Thymus (tissue), 11 donors: Measurements from ENCODE around the gene KAT2B. TPM values are rescaled to one million over a fixed set of nuclear protein-coding genes. Genes with fewer than 3 reads are reported as not detected.

Source experiments
- DNase-seq, 9 donors: peaks; one replicate each; pipeline ENCODE4 v3.0.0-alpha.2; 2013; ENCODE audit warnings: low spot score in 9 of 9, low read depth in 6 of 9, missing footprints in 1 of 9
- H3K27ac ChIP-seq, 2 donors: one replicate each; pipeline ENCODE4 v1.5.1; 2013; ENCODE audit warnings: control low read depth in 1 of 2, low read depth in 1 of 2, low read length in 1 of 2, mild to moderate bottlenecking in 1 of 2, moderate library complexity in 1 of 2
- H3K27me3 ChIP-seq, 2 donors: one replicate each; pipeline ENCODE4 v1.5.1; 2013; ENCODE audit warnings: low read length in 1 of 2; ENCODE audit not compliant: control insufficient read depth in 2 of 2, insufficient read depth in 1 of 2
- H3K36me3 ChIP-seq, 2 donors: one replicate each; pipeline ENCODE4 v1.5.1; 2013; ENCODE audit warnings: low read length in 1 of 2, mild to moderate bottlenecking in 1 of 2, moderate library complexity in 1 of 2; ENCODE audit not compliant: control insufficient read depth in 2 of 2, insufficient read depth in 2 of 2
- H3K4me1 ChIP-seq, 2 donors: one replicate each; pipeline ENCODE4 v1.5.1; 2013; ENCODE audit warnings: low read length in 2 of 2; ENCODE audit not compliant: control insufficient read depth in 2 of 2, insufficient read depth in 2 of 2
- H3K4me3 ChIP-seq, 2 donors: one replicate each; pipeline ENCODE4 v1.5.1; 2013; ENCODE audit warnings: low read length in 2 of 2, control low read depth in 1 of 2, mild to moderate bottlenecking in 1 of 2
- H3K9me3 ChIP-seq, 2 donors: one replicate each; pipeline ENCODE4 v1.5.1; 2013; ENCODE audit warnings: low read length in 1 of 2, mild to moderate bottlenecking in 1 of 2; ENCODE audit not compliant: control insufficient read depth in 2 of 2, insufficient read depth in 1 of 2
- WGBS: extraction: QIAGEN DNeasy Blood & Tissue Kit; methylation state at CpG from one replicate; pipeline ENCODE4 v1.1.7; 2013; 5-methylcytosine and 5-hydroxymethylcytosine counted together
- polyA plus RNA-seq: library from polyadenylated mRNA; stranded (reverse); fragments of 200-250 nt; gene quantifications from one replicate; pipeline ENCODE4 v1.2.3, GENCODE V29; 2013
- total RNA-seq: library from RNA; stranded (reverse); fragments of 120-200 nt; gene quantifications from one replicate; pipeline ENCODE4 v1.2.4, GENCODE V29; 2013
- donor health status: healthy.

Gene KAT2B
- total and polyA plus RNA-seq, 2 donors, result 17.2 to 38.4 TPM

DNA sequence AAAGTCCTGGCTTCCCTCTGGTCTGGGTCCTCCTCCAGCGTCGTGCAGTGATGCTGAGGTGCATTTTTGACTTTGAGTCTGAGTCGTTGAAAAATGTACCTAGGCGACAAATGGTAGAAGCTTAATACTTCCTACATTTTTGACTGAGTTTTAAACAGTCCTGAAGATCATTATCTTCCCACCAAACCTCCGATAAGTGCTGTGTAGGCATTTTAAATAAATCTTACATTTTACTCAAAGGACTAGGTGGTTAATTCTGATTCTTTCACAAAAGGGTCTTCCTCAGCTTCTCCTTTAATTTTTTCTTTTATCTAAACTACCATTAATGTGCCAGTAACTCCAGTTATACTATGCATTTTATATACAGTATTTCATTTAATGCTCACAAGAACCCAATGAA lies 70.6 kb downstream of the KAT2B start:
- WGBS, result 98% methylated on average over 5 of the region's 5 CpGs
- H3K4me1 ChIP-seq, result no peaks in the 10 kb centered on the region
- H3K4me3 ChIP-seq, result no peak overlapping the region
- H3K27ac ChIP-seq, result no peak overlapping the region
- no peak for DNase-seq
- H3K36me3 ChIP-seq, result peaks cover 28 to 38% of the 10 kb centered on the region in 2 donors
- H3K9me3 ChIP-seq, result no peaks in the 10 kb centered on the region
- H3K27me3 ChIP-seq, result no peaks in the 10 kb centered on the region

DNA sequence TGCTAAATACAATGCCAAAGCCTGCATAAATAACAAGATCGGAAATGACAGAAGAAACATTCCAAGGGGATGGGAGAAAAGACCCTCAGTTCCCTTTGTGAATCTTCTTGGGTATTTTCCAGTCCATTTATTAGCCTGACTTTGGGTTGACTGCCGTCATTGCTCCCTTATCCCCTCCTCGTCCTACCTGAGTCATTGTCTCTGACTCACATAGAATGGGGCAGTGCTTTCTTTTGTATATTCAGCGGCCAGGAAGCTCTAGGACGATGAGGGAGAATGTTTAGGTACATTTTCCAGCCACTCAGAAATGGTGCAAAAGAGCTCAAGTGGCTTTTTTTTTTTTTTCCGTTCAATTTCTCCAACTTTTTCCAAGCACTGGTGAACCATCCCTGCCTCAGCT lies 71.6 kb downstream of the KAT2B start:
- WGBS, result 97% methylated on average over 6 of the region's 6 CpGs
- no peaks in the 10 kb centered on the region for H3K27me3 ChIP-seq
- H3K4me3 ChIP-seq, result no peak overlapping the region
- no peak for DNase-seq
- no peaks in the 10 kb centered on the region for H3K9me3 ChIP-seq
- no peaks in the 10 kb centered on the region for H3K4me1 ChIP-seq
- H3K36me3 ChIP-seq, result peaks cover 35 to 48% of the 10 kb centered on the region in 2 donors
- no peak overlapping the region for H3K27ac ChIP-seq

DNA sequence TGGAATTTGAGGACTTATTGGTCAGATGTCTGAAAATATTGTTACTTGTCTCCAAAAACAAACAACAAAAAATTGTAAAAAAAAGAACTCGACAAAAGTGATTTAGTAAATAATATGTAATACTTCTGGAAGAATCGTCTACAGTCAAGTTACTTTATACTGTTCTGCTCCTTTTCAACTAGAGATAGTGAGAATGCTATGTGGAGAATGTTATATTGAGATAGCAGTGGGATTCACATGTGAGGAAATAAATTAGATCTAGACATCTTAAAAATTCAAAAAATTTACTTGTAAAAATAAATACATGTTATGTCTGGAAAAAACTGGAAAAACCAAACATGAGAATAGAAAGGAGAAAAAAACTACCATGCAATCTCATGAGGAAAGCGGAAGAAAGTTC lies 80.8 kb downstream of the KAT2B start:
- Histone ChIP-seq H3K36me3 (peaks cover 37 to 58% of the 10 kb centered on the region in 2 donors), H3K9me3 (no peaks in the 10 kb centered on the region), H3K27me3 (no peaks in the 10 kb centered on the region), H3K4me1 (no peaks in the 10 kb centered on the region), H3K4me3 (no peak overlapping the region), H3K27ac (no peak overlapping the region)
- no peak for DNase-seq
- WGBS, result 99% methylated on average over 3 of the region's 3 CpGs

GRCh38 chr3:20123131-20123652 lies 82.9 kb downstream of the KAT2B start:
- Histone ChIP-seq H3K27ac (no peak overlapping the region), H3K9me3 (no peaks in the 10 kb centered on the region), H3K4me3 (no peak overlapping the region), H3K36me3 (peaks cover 39 to 62% of the 10 kb centered on the region in 2 donors), H3K4me1 (no peaks in the 10 kb centered on the region), H3K27me3 (no peaks in the 10 kb centered on the region)
- WGBS, result 97% methylated on average over 2 of the region's 2 CpGs
- no peak for DNase-seq

DNA sequence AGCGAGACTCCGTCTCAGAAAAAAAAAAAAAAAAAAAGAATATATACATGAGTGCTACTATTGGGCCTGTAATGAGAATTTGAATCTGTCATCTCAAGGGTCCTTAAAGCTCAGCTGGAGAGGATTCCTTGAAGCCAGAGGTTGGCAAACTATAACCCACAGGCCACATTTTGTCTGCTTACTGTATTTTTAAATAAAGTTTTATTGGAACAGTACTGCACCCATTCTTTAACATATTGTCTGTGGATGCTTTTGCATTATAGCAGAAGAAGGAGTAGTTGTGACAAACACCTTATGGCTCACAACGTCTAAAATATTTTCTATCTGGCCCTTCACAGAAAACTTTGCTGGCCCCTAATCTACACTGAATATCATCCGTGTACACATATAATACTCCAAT lies 85.0 kb downstream of the KAT2B start:
- Histone ChIP-seq H3K4me3 (no peak overlapping the region), H3K27ac (no peak overlapping the region), H3K27me3 (no peaks in the 10 kb centered on the region), H3K36me3 (peaks cover 38 to 64% of the 10 kb centered on the region in 2 donors), H3K4me1 (no peaks in the 10 kb centered on the region), H3K9me3 (no peaks in the 10 kb centered on the region)
- DNase-seq, result no peak
- 97% methylated on average over 4 of the region's 4 CpGs for WGBS

DNA sequence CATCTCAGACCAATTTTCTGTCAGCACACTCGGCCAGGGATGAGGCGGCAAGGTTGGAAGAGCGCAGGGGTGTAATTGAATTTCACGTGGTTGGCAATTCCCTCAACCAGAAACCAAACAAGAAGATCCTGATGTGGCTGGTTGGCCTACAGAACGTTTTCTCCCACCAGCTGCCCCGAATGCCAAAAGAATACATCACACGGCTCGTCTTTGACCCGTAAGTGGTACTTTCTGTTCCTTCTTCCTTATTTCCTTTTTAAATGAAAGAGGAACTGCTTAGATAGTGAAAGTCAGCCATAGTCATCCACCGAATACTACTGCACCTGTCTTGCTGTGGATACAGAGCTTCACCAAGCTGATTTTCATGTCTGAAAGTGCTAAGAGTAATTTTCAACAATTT lies 85.7 kb downstream of the KAT2B start:
- H3K4me1 ChIP-seq, result no peaks in the 10 kb centered on the region
- DNase-seq, result peak in 2 of 9 donors; percentile 8 to 26
- no peak overlapping the region for H3K27ac ChIP-seq
- no peaks in the 10 kb centered on the region for H3K27me3 ChIP-seq
- peaks cover 37 to 59% of the 10 kb centered on the region in 2 donors for H3K36me3 ChIP-seq
- H3K9me3 ChIP-seq, result no peaks in the 10 kb centered on the region
- H3K4me3 ChIP-seq, result no peak overlapping the region
- 53% methylated on average over 10 of the region's 10 CpGs for WGBS

GRCh38 chr3:20128358-20128757 lies 88.1 kb downstream of the KAT2B start:
- 100% methylated on average over 2 of the region's 2 CpGs for WGBS
- Histone ChIP-seq H3K4me1 (no peaks in the 10 kb centered on the region), H3K27me3 (no peaks in the 10 kb centered on the region), H3K4me3 (no peak overlapping the region), H3K27ac (no peak overlapping the region), H3K9me3 (no peaks in the 10 kb centered on the region), H3K36me3 (peaks cover 35 to 54% of the 10 kb centered on the region in 2 donors)
- DNase-seq, result no peak

- Histone ChIP-seq H3K27me3 (no peaks in the 10 kb centered on the region), H3K27ac (no peak overlapping the region), H3K4me3 (no peak overlapping the region), H3K4me1 (no peaks in the 10 kb centered on the region), H3K9me3 (no peaks in the 10 kb centered on the region), H3K36me3 (peaks cover 34 to 43% of the 10 kb centered on the region in 2 donors)
- WGBS, result 94% methylated on average over 7 of the region's 7 CpGs
- no peak for DNase-seq
Observed at GRCh38 chr3:20130106-20130505, 89.9 kb downstream of the KAT2B start.

- Histone ChIP-seq H3K27ac (no peak overlapping the region), H3K9me3 (no peaks in the 10 kb centered on the region), H3K4me1 (no peaks in the 10 kb centered on the region), H3K36me3 (peaks cover 22% of the 10 kb centered on the region in 2 donors), H3K4me3 (no peak overlapping the region), H3K27me3 (no peaks in the 10 kb centered on the region)
- DNase-seq, result no peak
- 99% methylated on average over 1 of the region's 1 CpG for WGBS
Observed at GRCh38 chr3:20136231-20136630, 96.0 kb downstream of the KAT2B start.

DNA sequence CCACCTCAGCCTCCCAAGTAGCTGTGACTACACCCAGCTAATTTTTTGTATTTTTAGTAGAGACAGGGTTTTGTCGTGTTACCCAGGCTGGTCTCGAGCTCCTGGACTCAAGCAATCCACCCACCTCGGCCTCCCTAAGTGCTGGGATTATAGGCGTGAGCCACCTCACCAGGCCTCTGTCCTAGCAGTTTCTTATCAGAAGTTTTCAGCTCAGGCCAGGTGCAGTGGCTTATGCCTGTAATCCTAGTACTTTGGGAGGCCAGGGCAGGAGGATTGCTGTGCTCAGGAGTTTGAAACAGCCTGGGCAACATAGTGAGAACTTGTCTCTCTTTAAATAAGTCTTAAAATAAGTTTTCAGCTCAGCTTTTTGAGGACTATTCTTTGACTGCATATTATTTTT lies 97.4 kb downstream of the KAT2B start:
- 98% methylated on average over 4 of the region's 4 CpGs for WGBS

More for the DNA sequence above, 97.4 kb downstream of the KAT2B start:
- Histone ChIP-seq H3K36me3 (peaks cover 25 to 27% of the 10 kb centered on the region in 2 donors), H3K9me3 (no peaks in the 10 kb centered on the region), H3K4me3 (no peak overlapping the region), H3K27me3 (no peaks in the 10 kb centered on the region), H3K4me1 (no peaks in the 10 kb centered on the region), H3K27ac (no peak overlapping the region)
- no peak for DNase-seq
